OCI-LY3 (cell line): Measurements from ENCODE around the gene CCDC12.

Source experiments
- EZH2phosphoT487 ChIP-seq: fragments of 200-600 bp; shearing (Covaris generic); IDR thresholded peaks from 2 replicates; pipeline ENCODE4 v1.6.1; 2018; ENCODE audit warnings: antibody characterized with exemption, mixed run types, low read depth
- TF ChIP-seq, protein P1 (sequence below): fragments of 200-600, 300-600 bp; sonication (generic); IDR thresholded peaks from 2 replicates; pipeline ENCODE4 v1.5.1; 2014; ENCODE audit warnings: antibody characterized with exemption, low read length, low read depth

DNA sequence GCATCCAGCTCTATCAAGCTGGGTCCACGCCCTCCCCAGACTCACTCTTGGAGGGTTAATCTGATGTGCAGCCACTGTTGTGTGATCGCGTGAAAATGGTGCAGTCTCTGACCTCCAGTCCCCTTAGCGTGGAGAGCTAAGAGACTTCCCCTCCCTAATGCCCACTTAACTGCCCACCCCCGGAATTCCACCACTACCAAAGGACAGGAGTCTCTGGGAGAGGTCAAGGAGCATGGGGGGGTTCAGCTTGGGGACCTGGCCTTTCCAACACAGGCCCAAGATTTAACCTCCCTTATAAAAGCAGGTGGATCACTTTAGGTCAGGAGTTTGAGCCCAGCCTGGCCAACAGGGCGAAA lies 48.8 kb downstream of the CCDC12 start:
- TF ChIP-seq, protein P1, sequence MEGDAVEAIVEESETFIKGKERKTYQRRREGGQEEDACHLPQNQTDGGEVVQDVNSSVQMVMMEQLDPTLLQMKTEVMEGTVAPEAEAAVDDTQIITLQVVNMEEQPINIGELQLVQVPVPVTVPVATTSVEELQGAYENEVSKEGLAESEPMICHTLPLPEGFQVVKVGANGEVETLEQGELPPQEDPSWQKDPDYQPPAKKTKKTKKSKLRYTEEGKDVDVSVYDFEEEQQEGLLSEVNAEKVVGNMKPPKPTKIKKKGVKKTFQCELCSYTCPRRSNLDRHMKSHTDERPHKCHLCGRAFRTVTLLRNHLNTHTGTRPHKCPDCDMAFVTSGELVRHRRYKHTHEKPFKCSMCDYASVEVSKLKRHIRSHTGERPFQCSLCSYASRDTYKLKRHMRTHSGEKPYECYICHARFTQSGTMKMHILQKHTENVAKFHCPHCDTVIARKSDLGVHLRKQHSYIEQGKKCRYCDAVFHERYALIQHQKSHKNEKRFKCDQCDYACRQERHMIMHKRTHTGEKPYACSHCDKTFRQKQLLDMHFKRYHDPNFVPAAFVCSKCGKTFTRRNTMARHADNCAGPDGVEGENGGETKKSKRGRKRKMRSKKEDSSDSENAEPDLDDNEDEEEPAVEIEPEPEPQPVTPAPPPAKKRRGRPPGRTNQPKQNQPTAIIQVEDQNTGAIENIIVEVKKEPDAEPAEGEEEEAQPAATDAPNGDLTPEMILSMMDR, result no peak
- no peak for TF ChIP-seq EZH2phosphoT487
